Cardiac fibroblast (primary cell): Measurements from ENCODE around the gene TOMM70.

Experiments used
- DNase-seq, 2 donors: peaks; one replicate each; pipeline versions ENCODE4 v3.0.0 to v3.0.0-alpha.2; 2010; ENCODE audit warnings: low read depth in 2 of 2
- H3K4me3 ChIP-seq, 2 donors: replicated peaks in 1 of 2; 1 replicate in 1 of 2; 2 replicates in 1 of 2; pipeline ENCODE4 v1.5.1; 2011; ENCODE audit warnings: low read depth in 2 of 2, low read length in 2 of 2, mild to moderate bottlenecking in 2 of 2, moderate library complexity in 1 of 2
- CTCF ChIP-seq: IDR thresholded peaks from one replicate; pipeline ENCODE4 v1.5.1; 2011; ENCODE audit warnings: low read depth, mild to moderate bottlenecking, low read length, inconsistent platforms

The TOMM70 gene

DNA sequence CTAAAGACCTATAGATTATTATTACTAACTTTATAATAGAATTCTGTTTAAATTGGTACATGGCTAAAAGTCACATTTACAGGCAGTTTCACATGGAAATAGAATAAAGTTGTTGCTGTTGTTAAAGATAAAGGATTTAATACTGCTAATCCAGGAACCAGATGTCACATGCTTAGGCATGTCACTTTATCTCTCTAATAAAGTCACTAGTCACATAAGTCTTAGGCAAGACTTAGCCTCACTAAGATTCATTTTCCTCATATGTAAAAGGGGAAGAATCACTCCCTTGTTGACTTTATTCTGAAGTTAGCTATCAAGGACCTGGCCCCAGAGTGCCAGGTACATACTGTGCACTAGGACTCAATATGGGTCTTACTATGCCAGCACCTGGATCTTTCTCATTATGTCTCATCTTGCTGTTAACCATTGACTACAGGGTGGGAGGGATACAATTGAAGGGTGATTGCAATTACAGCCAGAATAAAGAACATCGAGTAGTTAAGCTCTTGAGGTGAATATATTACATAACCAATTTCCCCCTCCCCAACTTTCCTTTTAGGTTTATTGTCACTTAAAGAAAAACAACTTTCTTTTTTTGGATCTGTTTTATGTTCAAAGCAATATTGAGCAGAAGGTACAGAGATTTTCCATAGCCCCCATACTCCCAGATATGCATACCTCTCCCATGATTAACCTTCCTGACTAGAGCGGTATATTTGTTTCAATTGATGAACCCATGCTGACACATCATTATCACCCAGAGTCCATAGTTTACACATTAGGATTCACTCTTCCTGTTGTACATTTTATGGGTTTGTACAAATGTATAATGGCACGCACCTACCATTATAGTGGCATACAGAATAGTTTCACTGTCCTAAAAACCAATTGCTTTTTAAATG, 37.1 kb upstream of the TOMM70 start:
- no peak for DNase-seq
- no peak for TF ChIP-seq CTCF
- no peak overlapping the region for H3K4me3 ChIP-seq

DNA sequence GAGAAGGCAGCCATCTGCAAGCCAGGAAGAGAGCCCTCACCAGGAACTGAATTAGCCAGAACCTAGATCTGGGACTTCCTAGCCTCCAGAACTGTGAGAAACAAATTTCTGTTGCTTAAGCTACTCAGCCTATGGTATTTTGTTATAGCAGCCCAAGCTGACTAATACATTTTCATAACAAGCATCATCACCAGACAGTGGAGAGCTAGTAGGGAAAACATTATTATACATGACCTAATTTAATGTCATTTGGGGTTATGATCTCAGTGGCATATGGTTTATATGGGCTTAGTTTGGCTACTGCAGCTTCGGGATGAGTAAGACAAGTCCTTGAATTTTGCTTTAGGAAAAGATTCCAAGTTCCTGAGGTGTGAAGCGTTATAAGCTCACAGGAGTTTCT, 36.1 kb upstream of the TOMM70 start:
- H3K4me3 ChIP-seq = no peak overlapping the region
- DNase-seq = peak in 1 of 2 donors; percentile 43
- no peak for TF ChIP-seq CTCF

- TF ChIP-seq CTCF = no peak
- no peak for DNase-seq
- no peak overlapping the region for H3K4me3 ChIP-seq
Measured at GRCh38 chr3:100429187-100429716, 28.4 kb upstream of the TOMM70 start.

DNA sequence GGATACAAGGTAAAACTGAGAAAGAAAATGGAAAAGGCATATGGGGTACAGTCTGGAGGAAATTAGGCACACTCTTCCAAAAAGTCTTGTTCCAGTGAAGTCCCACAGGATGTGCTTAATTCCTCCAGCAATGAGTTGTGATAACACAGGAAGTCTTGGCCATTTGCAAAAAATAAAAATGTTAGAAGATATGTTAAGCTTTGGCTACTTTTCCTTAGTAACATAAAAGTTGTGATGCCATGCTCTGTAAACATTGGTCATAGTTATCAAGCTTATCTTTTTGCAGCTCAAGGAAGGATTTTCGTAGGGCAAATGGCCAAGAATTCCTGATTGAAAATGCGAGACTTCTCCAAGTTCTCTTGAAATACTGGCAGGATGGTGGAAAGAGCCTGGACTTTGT, 26.8 kb upstream of the TOMM70 start:
- peak in 1 of 2 donors; percentile 92 for DNase-seq
- TF ChIP-seq CTCF = no peak
- no peak overlapping the region for H3K4me3 ChIP-seq

- H3K4me3 ChIP-seq = no peak overlapping the region
- DNase-seq = no peak
- no peak for TF ChIP-seq CTCF
Measured at GRCh38 chr3:100426067-100426682, 25.3 kb upstream of the TOMM70 start.

DNA sequence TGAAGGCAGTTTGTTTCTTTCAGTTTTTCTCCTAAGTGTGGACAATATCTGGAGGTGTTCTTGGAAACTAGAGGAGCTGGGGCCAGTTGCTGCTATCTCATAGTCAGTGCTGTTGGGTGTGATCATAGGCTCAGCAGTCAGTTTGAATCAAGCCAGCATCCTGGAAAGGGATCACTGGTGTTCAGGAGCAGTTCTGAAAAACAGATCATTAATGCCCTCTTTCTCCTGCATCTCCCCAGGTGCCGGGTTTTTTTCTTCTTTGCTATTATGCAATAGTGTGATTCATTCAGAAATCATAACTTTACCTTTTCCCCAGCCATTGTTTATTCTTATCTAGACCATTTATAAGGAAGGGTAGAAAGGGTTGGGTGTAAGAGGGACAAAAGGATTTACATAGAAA, 24.4 kb upstream of the TOMM70 start:
- DNase-seq = peak in 1 of 2 donors; percentile 15
- TF ChIP-seq CTCF = no peak
- no peak overlapping the region for H3K4me3 ChIP-seq
